K562 (cell line): ENCODE measurements around the gene WNK2. TPM values are rescaled to one million over a fixed set of nuclear protein-coding genes. Genes with fewer than 3 reads are reported as not detected.

Source experiments
- ATAC-seq: fragments of 200-7000 bp; cut with Tn5 transposase; 3 replicates; pipeline ENCODE4 v1.9.1; 2020; ENCODE audit warnings: moderate library complexity
- BruUV-seq: library from RNA; stranded (reverse); fragments of 400-500 nt; replicated peaks from 2 replicates; lab custom pipeline; 2021; lab: Mats Ljungman, UMichigan
- CTCF ChIA-PET: fragments of 300-600 bp; formaldehyde crosslinking; extraction: SDS; loops from one replicate; lab custom pipeline; 2021; ENCODE audit warnings: low intra/inter-chr PET ratio; lab: Yijun Ruan, JAX
- POLR2A ChIA-PET: fragments of 300-600, 350-650 bp; sonication (Branson Sonifier 250); formaldehyde crosslinking; extraction: SDS; loops from one replicate; lab custom pipeline; 2021; ENCODE audit warnings: antibody characterized with exemption, inconsistent platforms; lab: Yijun Ruan, JAX
- DNase-seq, 4 experiments: peaks; one replicate each; pipeline versions ENCODE4 v3.0.0 to v3.0.0-alpha.2; 2011 to 2018; ENCODE audit warnings: low spot score in 3 of 4, mixed read lengths in 3 of 4; ENCODE audit errors: extremely low read depth in 1 of 4
- FAIRE-seq: peaks from 2 replicates; lab custom pipeline; 2011; peaks lifted over from hg19 to GRCh38; lab: Jason Lieb, UNC
- H2AFZ ChIP-seq: 2 replicates; pipeline ENCODE4 v1.6.0; 2011; ENCODE audit warnings: low read depth, low read length, control low read depth, inconsistent platforms
- H3K27ac ChIP-seq: fragments of 200-600 bp; 3 replicates; pipeline ENCODE4 v1.8.0; 2011; ENCODE audit warnings: low read depth, mild to moderate bottlenecking, control low read depth, inconsistent platforms, low read length, moderate library complexity, mixed read lengths; ENCODE audit errors: extremely low read depth
- H3K27me3 ChIP-seq, 2 experiments: fragments of 300-600 bp in 1 of 2; 2 replicates in 1 of 2; 3 replicates in 1 of 2; pipeline versions ENCODE4 v1.6.0 to v1.8.0; 2011; ENCODE audit warnings: inconsistent platforms in 2 of 2, low read length in 2 of 2, mild to moderate bottlenecking in 1 of 2, mixed read lengths in 1 of 2, moderate library complexity in 1 of 2; ENCODE audit not compliant: control insufficient read depth in 2 of 2, insufficient read depth in 2 of 2
- H3K36me3 ChIP-seq: fragments of 300-600 bp; 3 replicates; pipeline ENCODE4 v1.8.0; 2011; ENCODE audit warnings: mild to moderate bottlenecking, low read length, inconsistent platforms; ENCODE audit not compliant: control insufficient read depth, insufficient read depth
- H3K4me1 ChIP-seq, 2 experiments: fragments of 200-600 bp in 1 of 2; replicated peaks in 1 of 2; 2 replicates in 1 of 2; 3 replicates in 1 of 2; pipeline versions ENCODE4 v1.5.1 to v1.8.0; 2011; ENCODE audit warnings: inconsistent platforms in 2 of 2, low read length in 2 of 2, mild to moderate bottlenecking in 1 of 2, mixed read lengths in 1 of 2, moderate library complexity in 1 of 2; ENCODE audit not compliant: control insufficient read depth in 2 of 2, insufficient read depth in 2 of 2
- H3K4me2 ChIP-seq: 2 replicates; pipeline ENCODE4 v1.6.1; 2011; ENCODE audit warnings: low read length, control low read depth, inconsistent platforms, mixed read lengths; ENCODE audit not compliant: insufficient read depth
- H3K4me3 ChIP-seq: fragments of 200-600 bp; sonication (generic), shearing (Covaris generic); 2 replicates; pipeline ENCODE4 v1.5.1; 2016; ENCODE audit warnings: control low read depth, inconsistent platforms
- H3K79me2 ChIP-seq: fragments of 200-600 bp; 3 replicates; pipeline ENCODE4 v1.8.0; 2011; ENCODE audit warnings: low read length, inconsistent platforms; ENCODE audit not compliant: control insufficient read depth, insufficient read depth
- H3K9ac ChIP-seq, 2 experiments: 2 replicates each; pipeline versions ENCODE4 v1.6.0 to v1.6.1; 2011; ENCODE audit warnings: low read depth in 2 of 2, low read length in 2 of 2, control low read depth in 1 of 2, inconsistent platforms in 1 of 2, mild to moderate bottlenecking in 1 of 2, mixed read lengths in 1 of 2; ENCODE audit not compliant: insufficient read depth in 1 of 2
- H3K9me1 ChIP-seq: one replicate; pipeline ENCODE4 v1.6.0; 2011; ENCODE audit warnings: inconsistent platforms, mild to moderate bottlenecking, low read length, moderate library complexity; ENCODE audit not compliant: control insufficient read depth, insufficient read depth
- H3K9me3 ChIP-seq: replicated peaks from 2 replicates; pipeline ENCODE4 v1.5.1; 2011; ENCODE audit warnings: low read depth, low read length, inconsistent platforms; ENCODE audit not compliant: control insufficient read depth, insufficient read depth
- H4K20me1 ChIP-seq: replicated peaks from 2 replicates; pipeline ENCODE4 v1.6.1; 2011; ENCODE audit warnings: low read length, inconsistent platforms, mixed read lengths; ENCODE audit not compliant: control insufficient read depth, insufficient read depth
- ATF4 ChIP-seq: fragments of 450-650 bp; formaldehyde crosslinking; IDR thresholded peaks from 2 replicates; pipeline ENCODE4 v1.4.0; 2022; ENCODE audit warnings: mild to moderate bottlenecking, moderate library complexity
- C11orf30 ChIP-seq: fragments of 450-650 bp; IDR thresholded peaks from 2 replicates; pipeline ENCODE4 v1.6.1; 2016; ENCODE audit warnings: low read depth, mild to moderate bottlenecking
- GATA2 ChIP-seq: sonication (generic); formaldehyde crosslinking; IDR thresholded peaks from 2 replicates; pipeline ENCODE4 v1.4.0; 2020; ENCODE audit warnings: mild to moderate bottlenecking, missing genetic modification reagents
- HDAC1 ChIP-seq, 2 experiments: fragments of 450-650 bp; IDR thresholded peaks; 2 replicates each; pipeline ENCODE4 v1.6.1; 2016 to 2017; ENCODE audit warnings: inconsistent platforms in 1 of 2, mild to moderate bottlenecking in 1 of 2, moderate library complexity in 1 of 2
- MEF2D ChIP-seq: conservative IDR thresholded peaks from 2 replicates; pipeline ENCODE4 v1.6.1; 2016; ENCODE audit warnings: low read depth, missing genetic modification characterization, missing compliant biosample characterization
- NFIC ChIP-seq: fragments of 450-650 bp; IDR thresholded peaks from 2 replicates; pipeline ENCODE4 v1.6.1; 2017; ENCODE audit warnings: mild to moderate bottlenecking, inconsistent platforms
- WGBS: fragments of 100-300 bp; shearing (Covaris generic); methylation state at CpG from one replicate; pipeline ENCODE4 v1.1.6; 2016; ENCODE audit warnings: low coverage, mixed read lengths; ENCODE audit not compliant: insufficient coverage; ENCODE audit errors: missing lambda C conversion rate; 5-methylcytosine and 5-hydroxymethylcytosine counted together
- in situ Hi-C: fragments of 300-500 bp; cut with MboI; formaldehyde crosslinking; loops from 4 replicates; pipeline ENCODE4 v1.15.0; 2018; ENCODE audit warnings: inconsistent platforms, mixed read lengths
- intact Hi-C: fragments of 100-400 bp; cut with micrococcal nuclease; formaldehyde crosslinking; loops from 2 replicates; pipeline ENCODE4 v1.14.2; 2022
- polyA plus RNA-seq, 8 experiments: library from polyadenylated mRNA; depleted of rRNA in 4 of 8; stranded (reverse) in 5 of 8; unstranded in 3 of 8; fragments of >200 nt; fragmentation: Nextera tagmentation in 2 of 8; fragmentation: Illumina TruSeq in 1 of 8; extraction: Ambion mirVana in 2 of 8; extraction: Trizol in 1 of 8; gene quantifications; 2 replicates each; pipeline versions ENCODE4 v1.2.1 to v1.2.3, GENCODE V29; 2011 to 2014; ENCODE audit warnings: inconsistent platforms in 1 of 8, missing spikeins in 1 of 8
- total RNA-seq, 7 experiments: library from RNA; depleted of rRNA in 6 of 7; stranded (reverse); fragments of >200 nt in 6 of 7; fragmentation: Illumina TruSeq in 2 of 7; extraction: Trizol in 2 of 7; gene quantifications; 2 replicates each; pipeline versions ENCODE4 v1.2.1 to v1.2.3, GENCODE V29; 2011 to 2021; ENCODE audit warnings: low replicate concordance in 1 of 7

WNK2 gene
- total and polyA plus RNA-seq, 9 of the 15 experiments (the other 6 are each of a cell fraction or from before 2014, with no cell fraction given), result 0.36 to 3.3 (median 0.64) TPM; not detected in 2

- TF ChIP-seq MEF2D, result no peak
- TF ChIP-seq ATF4 (CRISPR knock-in tag), result no peak
- no peak for TF ChIP-seq C11orf30
- no peak for TF ChIP-seq GATA2 (CRISPR knock-in tag)
These were observed 135.5 kb downstream of the WNK2 start (continued) for GRCh38 chr9:93319301-93319991.

- TF ChIP-seq NFIC (peak; percentile 34; the same call in 1 of the 2 replicates), HDAC1 (IDR thresholded peaks at IDR 0.05) (no peak)
- in situ Hi-C loops (loop anchor here (25.0 kb wide), 1 partner anchor 308 kb away; no protein-coding TSS in a partner anchor), intact Hi-C loops (no loop called here)
- WGBS, result 2% methylated on average over 16 of the region's 19 CpGs
- H3K9ac ChIP-seq, result no peak overlapping the region
- BruUV-seq, result no TSS peak
- no peaks in the 10 kb centered on the region for H4K20me1 ChIP-seq
- ATAC-seq (no peak), DNase-seq (peak in 1 of 4 experiments; percentile 12), FAIRE-seq (no peak)
- no peak overlapping the region for H3K4me3 ChIP-seq
- H3K4me2 ChIP-seq, result no peak overlapping the region
- no peak overlapping the region for H3K27ac ChIP-seq
- CTCF ChIA-PET, result no interaction called here
- H3K4me1 ChIP-seq, result peaks cover 0 to 14% of the 10 kb centered on the region in 2 experiments; a peak in 1 of 5 replicates
- no peaks in the 10 kb centered on the region for H3K9me3 ChIP-seq
- H3K27me3 ChIP-seq, result peaks cover 23 to 80% of the 10 kb centered on the region in 2 experiments
- no peak overlapping the region for H2AFZ ChIP-seq
- no peaks in the 10 kb centered on the region for H3K36me3 ChIP-seq
- POLR2A ChIA-PET, result interaction anchor here (0.7 to 0.8 kb wide), 2 partner anchors 51 to 225 kb away, joined by 4 to 6 read pairs; no protein-coding TSS in a partner anchor
- H3K9me1 ChIP-seq, result peaks cover 3% of the 10 kb centered on the region
- no peaks in the 10 kb centered on the region for H3K79me2 ChIP-seq
These were observed 136.1 kb downstream of the WNK2 start for GRCh38 chr9:93319992-93320500.
